Testis (tissue), 2 donors: ENCODE measurements around the gene PPP6R2.

Source experiments
- POLR2A ChIP-seq: fragments of 450-650 bp; IDR thresholded peaks from one replicate; pipeline ENCODE4 v1.6.1; 2017; ENCODE audit warnings: antibody characterized with exemption, mild to moderate bottlenecking, moderate library complexity
- TF ChIP-seq, protein P1 (sequence below), 3 experiments: fragments of 450-650 bp in 2 of 3; fragments of 200-600 bp in 1 of 3; sonication (generic) in 1 of 3; IDR thresholded peaks; one replicate each; pipeline ENCODE4 v1.5.1; 2016 to 2019; ENCODE audit warnings: antibody characterized with exemption in 3 of 3, mild to moderate bottlenecking in 2 of 3, moderate library complexity in 1 of 3

DNA sequence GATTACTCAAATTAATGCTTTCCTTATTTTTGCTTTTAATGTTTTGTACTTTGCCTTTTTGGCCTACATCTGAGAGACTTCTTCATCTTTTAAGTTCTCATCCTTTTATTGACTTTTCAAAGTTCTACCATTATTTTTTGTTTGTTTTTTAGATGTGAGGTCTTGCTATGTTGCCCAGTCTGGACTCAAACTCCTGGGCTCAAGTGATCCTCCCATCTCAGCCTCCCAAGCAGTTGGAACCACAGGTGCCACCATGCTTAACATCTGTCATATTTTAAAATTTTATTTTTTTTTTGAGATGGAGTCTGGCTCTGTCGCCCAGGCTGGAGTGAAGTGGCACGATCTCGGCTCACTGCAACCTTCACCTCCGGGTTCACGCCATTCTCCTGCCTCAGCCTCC, 57.8 kb downstream of the PPP6R2 start:
- TF ChIP-seq, protein P1, sequence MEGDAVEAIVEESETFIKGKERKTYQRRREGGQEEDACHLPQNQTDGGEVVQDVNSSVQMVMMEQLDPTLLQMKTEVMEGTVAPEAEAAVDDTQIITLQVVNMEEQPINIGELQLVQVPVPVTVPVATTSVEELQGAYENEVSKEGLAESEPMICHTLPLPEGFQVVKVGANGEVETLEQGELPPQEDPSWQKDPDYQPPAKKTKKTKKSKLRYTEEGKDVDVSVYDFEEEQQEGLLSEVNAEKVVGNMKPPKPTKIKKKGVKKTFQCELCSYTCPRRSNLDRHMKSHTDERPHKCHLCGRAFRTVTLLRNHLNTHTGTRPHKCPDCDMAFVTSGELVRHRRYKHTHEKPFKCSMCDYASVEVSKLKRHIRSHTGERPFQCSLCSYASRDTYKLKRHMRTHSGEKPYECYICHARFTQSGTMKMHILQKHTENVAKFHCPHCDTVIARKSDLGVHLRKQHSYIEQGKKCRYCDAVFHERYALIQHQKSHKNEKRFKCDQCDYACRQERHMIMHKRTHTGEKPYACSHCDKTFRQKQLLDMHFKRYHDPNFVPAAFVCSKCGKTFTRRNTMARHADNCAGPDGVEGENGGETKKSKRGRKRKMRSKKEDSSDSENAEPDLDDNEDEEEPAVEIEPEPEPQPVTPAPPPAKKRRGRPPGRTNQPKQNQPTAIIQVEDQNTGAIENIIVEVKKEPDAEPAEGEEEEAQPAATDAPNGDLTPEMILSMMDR (IDR thresholded peaks at IDR 0.05): no peak
- TF ChIP-seq POLR2A: no peak
